GM12873 (cell line): Measurements from ENCODE around the gene MKRN2.

Experiments
- CTCF ChIP-seq: IDR thresholded peaks from 2 replicates; pipeline ENCODE4 v1.5.1; 2012; ENCODE audit warnings: low read depth, mild to moderate bottlenecking, moderate library complexity, low read length, control low read depth; ENCODE audit not compliant: insufficient read depth; ENCODE audit errors: missing control alignments

The MKRN2 gene

GRCh38 chr3:12620305-12620704, 63.4 kb downstream of the MKRN2 start:
- no peak for TF ChIP-seq CTCF

- no peak for TF ChIP-seq CTCF
Observed at GRCh38 chr3:12620729-12621128, 63.8 kb downstream of the MKRN2 start.

- TF ChIP-seq CTCF = no peak
Observed at GRCh38 chr3:12622335-12622734, 65.4 kb downstream of the MKRN2 start.

GRCh38 chr3:12624056-12624455, 67.2 kb downstream of the MKRN2 start:
- no peak for TF ChIP-seq CTCF

GRCh38 chr3:12627370-12627769, 70.5 kb downstream of the MKRN2 start:
- no peak for TF ChIP-seq CTCF

- TF ChIP-seq CTCF = no peak
Observed at GRCh38 chr3:12628813-12629212, 71.9 kb downstream of the MKRN2 start.

- no peak for TF ChIP-seq CTCF
Observed at GRCh38 chr3:12629560-12629959, 72.7 kb downstream of the MKRN2 start.
